ENCODE measurements around the gene TMEM258. TPM values are rescaled to one million over a fixed set of nuclear protein-coding genes. Genes with fewer than 3 reads are reported as not detected.

The TMEM258 gene
- total and polyA plus RNA-seq, 9 of the 15 experiments (the other 6 are each of a cell fraction or from before 2014, with no cell fraction given), result 97.2 to 856 (median 231) TPM

GRCh38 chr11:61752117-61752924, 40.1 kb downstream of the TMEM258 start, which contains the start of gene MYRF (continued):
- TF ChIP-seq ZBTB11 (CRISPR knock-in tag; IDR thresholded peaks at IDR 0.05), result 0 out of 6 replicates have a peak, but pooled peaks of 1 of the 3 experiments have one; percentile 53
- TF ChIP-seq CHCHD3 (CRISPR knock-in tag; IDR thresholded peaks at IDR 0.05), result no peak
- peak; percentile 82 for TF ChIP-seq POLR2G (IDR thresholded peaks at IDR 0.05; ENCODE audit: low read depth, low read length)
- 0 out of 2 replicates have a peak, but pooled peaks have one; percentile 34 for TF ChIP-seq SIN3B (IDR thresholded peaks at IDR 0.05; ENCODE audit: low read depth)
- no peak for TF ChIP-seq ZFPM2 (CRISPR knock-in tag; IDR thresholded peaks at IDR 0.05)
- TF ChIP-seq ZBTB7A (IDR thresholded peaks at IDR 0.05; ENCODE audit: borderline replicate concordance, control insufficient read depth, low read depth, low read length), result peak; percentile 86
- TF ChIP-seq RCOR1 (IDR thresholded peaks at IDR 0.05; ENCODE audit: borderline replicate concordance in 1 of 2, low read depth in 2 of 2, low read length in 2 of 2), result 0 out of 4 replicates have a peak, but pooled peaks of 1 of the 2 experiments have one; percentile 20
- no peak for TF ChIP-seq ARHGAP35 (IDR thresholded peaks at IDR 0.05; ENCODE audit: partially characterized antibody)
- TF ChIP-seq E2F8 (IDR thresholded peaks at IDR 0.05; ENCODE audit: low read depth, partially characterized antibody), result no peak
- TF ChIP-seq MYC (IDR thresholded peaks at IDR 0.05; ENCODE audit: low read depth, low read length), result peak; percentile 55; the same call in 1 of the 2 replicates
- TF ChIP-seq MYC (CRISPR knock-in tag; IDR thresholded peaks at IDR 0.05; ENCODE audit: borderline replicate concordance, low read depth), result no peak
- TF ChIP-seq RAD21 (CRISPR knock-in tag; conservative IDR thresholded peaks at IDR 0.05 in 1 of 2, IDR thresholded peaks at IDR 0.05 in 1 of 2), result peak in 1 of 2 experiments; percentile 53; a peak in 3 of 4 replicates
- no peak for TF ChIP-seq CC2D1A (IDR thresholded peaks at IDR 0.05)

Data from K562 (cell line).